Calu3 (cell line): ENCODE measurements around the gene KRAS. TPM values are rescaled to one million over a fixed set of nuclear protein-coding genes. Genes with fewer than 3 reads are reported as not detected.

ENCODE experiments used
- BruUV-seq: library from RNA; stranded (reverse); fragments of 400-500 nt; replicated peaks from 2 replicates; lab custom pipeline; 2021; lab: Mats Ljungman, UMichigan
- CTCF ChIA-PET: fragments of 300-600 bp; sonication (Branson Sonifier 250); formaldehyde crosslinking; loops from one replicate; lab custom pipeline; 2022; ENCODE audit warnings: antibody characterized with exemption; lab: Charles Lee
- DNase-seq: peaks from one replicate; pipeline ENCODE4 v3.0.0; 2022
- H3K27ac Mint-ChIP-seq: one replicate; pipeline ENCODE4 v1.8.0; 2022; ENCODE audit warnings: mixed read lengths; ENCODE audit not compliant: unreplicated experiment
- H3K27me3 Mint-ChIP-seq: one replicate; pipeline ENCODE4 v1.8.0; 2022; ENCODE audit warnings: mixed read lengths; ENCODE audit not compliant: unreplicated experiment
- H3K36me3 Mint-ChIP-seq: one replicate; pipeline ENCODE4 v1.8.0; 2022; ENCODE audit warnings: mild to moderate bottlenecking, moderate library complexity, mixed read lengths; ENCODE audit not compliant: insufficient read depth, unreplicated experiment
- H3K4me1 Mint-ChIP-seq: one replicate; pipeline ENCODE4 v1.8.0; 2022; ENCODE audit warnings: mild to moderate bottlenecking, low read depth, mixed read lengths; ENCODE audit not compliant: unreplicated experiment
- H3K4me3 Mint-ChIP-seq: one replicate; pipeline ENCODE4 v1.8.0; 2022; ENCODE audit warnings: mild to moderate bottlenecking, low read depth, moderate library complexity, mixed read lengths; ENCODE audit not compliant: unreplicated experiment
- H3K9me3 Mint-ChIP-seq: one replicate; pipeline ENCODE4 v1.8.0; 2022; ENCODE audit warnings: low read depth, mixed read lengths; ENCODE audit not compliant: unreplicated experiment
- CTCF ChIP-seq: fragments of 200-600 bp; IDR thresholded peaks from one replicate; pipeline ENCODE4 v1.8.0; 2022; ENCODE audit warnings: antibody characterized with exemption; ENCODE audit not compliant: unreplicated experiment
- intact Hi-C: fragments of 100-400 bp; cut with micrococcal nuclease; formaldehyde crosslinking; loops from one replicate; pipeline ENCODE4 v1.10.0; 2022; ENCODE audit not compliant: unreplicated experiment
- total RNA-seq: library from RNA; stranded (reverse); gene quantifications from 2 replicates; pipeline ENCODE4 v1.2.3, GENCODE V29; 2022

The KRAS gene
- total RNA-seq, 1 experiment from 2014 or later: 35.2 TPM

- CTCF ChIA-PET: no interaction called here
- no peak overlapping the region for H3K4me3 Mint-ChIP-seq
- no peaks in the 10 kb centered on the region for H3K36me3 Mint-ChIP-seq
- no peaks in the 10 kb centered on the region for H3K27me3 Mint-ChIP-seq
- H3K9me3 Mint-ChIP-seq: no peaks in the 10 kb centered on the region
- no peak for DNase-seq
- H3K4me1 Mint-ChIP-seq: peaks cover 11% of the 10 kb centered on the region
- no peak overlapping the region for H3K27ac Mint-ChIP-seq
- BruUV-seq: no TSS peak
- intact Hi-C loops: no loop called here
- no peak for TF ChIP-seq CTCF
Observed at GRCh38 chr12:25186038-25186787, 64.5 kb downstream of the KRAS start.

- no peak for DNase-seq
- peaks cover 11% of the 10 kb centered on the region for H3K4me1 Mint-ChIP-seq
- TF ChIP-seq CTCF: no peak
- H3K9me3 Mint-ChIP-seq: no peaks in the 10 kb centered on the region
- intact Hi-C loops: no loop called here
- H3K27me3 Mint-ChIP-seq: no peaks in the 10 kb centered on the region
- no peak overlapping the region for H3K27ac Mint-ChIP-seq
- no TSS peak for BruUV-seq
- H3K4me3 Mint-ChIP-seq: no peak overlapping the region
- CTCF ChIA-PET: no interaction called here
- no peaks in the 10 kb centered on the region for H3K36me3 Mint-ChIP-seq
Observed at GRCh38 chr12:25184132-25184531, 66.6 kb downstream of the KRAS start.

GRCh38 chr12:25182765-25183164 lies 68.0 kb downstream of the KRAS start:
- no peak for TF ChIP-seq CTCF
- CTCF ChIA-PET: no interaction called here
- Mint-ChIP-seq H3K36me3 (no peaks in the 10 kb centered on the region), H3K27me3 (no peaks in the 10 kb centered on the region), H3K27ac (no peak overlapping the region), H3K4me3 (no peak overlapping the region), H3K4me1 (peaks cover 11% of the 10 kb centered on the region), H3K9me3 (no peaks in the 10 kb centered on the region)
- no peak for DNase-seq
- intact Hi-C loops: no loop called here
- no TSS peak for BruUV-seq

GRCh38 chr12:25162866-25163265 lies 87.9 kb downstream of the KRAS start:
- Mint-ChIP-seq H3K4me1 (no peaks in the 10 kb centered on the region), H3K9me3 (no peaks in the 10 kb centered on the region), H3K27ac (no peak overlapping the region), H3K36me3 (no peaks in the 10 kb centered on the region), H3K4me3 (no peak overlapping the region), H3K27me3 (no peaks in the 10 kb centered on the region)
- intact Hi-C loops: no loop called here
- CTCF ChIA-PET: interaction anchor here (0.5 kb wide), 1 partner anchor 83 kb away, joined by 3 read pairs; no protein-coding TSS in a partner anchor
- DNase-seq: no peak
- TF ChIP-seq CTCF: no peak
- BruUV-seq: no TSS peak
